ENCODE results near the gene TOE1.

The TOE1 gene

DNA sequence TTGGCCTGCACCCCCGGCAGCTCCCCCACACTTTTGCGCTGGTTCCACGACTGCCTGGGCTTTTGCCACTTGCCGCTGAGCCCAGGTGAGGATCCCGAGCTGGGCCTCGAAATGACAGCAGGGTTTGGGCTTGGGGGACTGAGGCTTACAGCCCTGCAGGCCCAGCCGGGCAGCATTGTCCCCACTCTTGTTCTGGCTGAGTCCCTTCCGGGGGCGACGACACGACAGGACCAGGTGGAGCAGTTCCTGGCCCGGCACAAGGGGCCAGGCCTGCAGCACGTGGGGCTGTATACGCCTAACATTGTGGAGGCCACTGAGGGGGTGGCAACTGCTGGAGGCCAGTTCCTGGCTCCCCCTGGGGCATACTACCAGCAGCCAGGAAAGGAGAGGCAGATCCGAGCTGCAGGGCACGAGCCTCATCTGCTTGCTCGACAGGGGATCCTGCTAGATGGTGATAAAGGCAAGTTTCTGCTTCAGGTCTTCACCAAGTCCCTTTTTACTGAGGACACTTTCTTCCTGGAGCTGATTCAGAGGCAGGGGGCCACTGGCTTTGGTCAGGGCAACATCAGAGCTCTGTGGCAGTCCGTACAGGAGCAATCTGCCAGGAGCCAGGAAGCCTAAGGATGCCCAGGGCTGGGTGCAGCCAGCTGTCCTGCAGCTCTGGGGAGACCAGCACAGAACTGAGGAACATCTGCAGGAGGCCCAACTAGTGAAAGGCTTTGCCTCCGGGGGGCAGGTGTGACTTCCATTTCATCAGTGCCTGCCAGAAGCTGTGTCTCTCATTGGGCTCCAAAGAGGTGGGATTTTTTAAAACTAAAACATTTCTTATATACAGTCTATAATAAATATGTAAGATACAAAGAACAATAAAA, 12.1 kb upstream of the TOE1 start:
- no peak for FAIRE-seq

- no peak for FAIRE-seq
Observed at GRCh38 chr1:45328680-45329079, 11.3 kb upstream of the TOE1 start.

DNA sequence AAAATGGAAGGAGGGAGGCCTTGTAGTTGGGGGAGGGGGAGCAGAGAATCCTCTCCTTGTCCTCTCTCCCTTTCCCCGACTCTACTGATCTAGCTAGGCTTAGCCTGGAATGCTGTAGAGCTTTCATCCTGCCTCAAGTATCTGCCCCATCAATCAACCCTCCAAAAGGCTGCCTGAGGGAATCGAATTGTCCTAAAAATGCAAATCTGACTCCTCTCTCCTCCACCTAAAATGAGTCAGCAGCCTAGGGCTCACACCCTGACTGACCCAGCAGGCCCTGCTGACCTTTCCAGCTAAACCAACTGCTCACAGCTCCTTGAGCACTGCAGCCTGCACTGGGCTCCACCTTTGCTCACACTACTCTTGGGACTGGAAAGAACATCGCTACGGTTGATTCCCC, 10.5 kb upstream of the TOE1 start:
- FAIRE-seq, result no peak

DNA sequence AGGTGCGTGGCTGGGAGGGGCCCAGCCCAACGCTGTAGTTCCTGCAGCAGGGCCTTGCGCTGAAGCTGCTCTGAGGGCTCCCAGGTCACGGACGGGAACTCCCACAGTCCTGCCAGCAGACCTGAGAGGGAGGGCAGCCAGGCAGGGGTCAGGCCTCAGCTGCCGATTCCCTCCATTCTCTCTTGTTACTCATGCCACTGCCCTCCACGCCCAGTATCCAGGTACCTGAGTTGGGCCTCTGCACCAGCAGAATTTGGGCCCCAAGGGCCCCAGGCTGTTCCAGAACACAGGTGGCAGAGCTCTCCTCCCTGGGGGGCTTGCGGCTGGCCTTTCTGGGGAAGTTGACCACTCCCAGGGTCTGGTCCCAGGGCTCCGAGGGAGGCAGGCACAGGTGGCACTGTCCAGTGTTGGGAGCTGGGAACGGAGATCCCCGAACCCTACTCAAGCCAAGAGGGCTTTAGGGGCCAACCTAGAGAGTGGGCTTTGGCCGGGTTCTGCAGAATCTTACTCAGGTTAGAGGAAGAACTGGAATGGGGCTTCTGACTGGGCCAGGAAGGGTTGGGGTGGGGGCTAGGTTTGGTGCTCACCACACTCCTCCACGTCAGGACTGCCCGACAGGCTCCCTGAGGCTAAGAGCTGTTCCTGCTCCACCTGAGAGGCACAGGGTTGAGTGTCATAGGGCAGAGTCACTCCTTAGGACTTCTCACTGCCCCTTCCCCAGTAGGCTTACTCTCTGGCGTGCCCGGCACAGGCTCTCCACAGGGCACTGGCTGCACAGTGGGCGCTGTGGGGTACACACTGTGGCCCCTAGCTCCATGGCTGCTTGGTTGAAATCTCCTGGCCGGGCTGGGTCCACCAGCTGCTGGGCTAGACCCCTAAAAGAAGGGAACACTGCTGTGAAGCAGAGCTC, 8.3 kb upstream of the TOE1 start:
- FAIRE-seq, result no peak

DNA sequence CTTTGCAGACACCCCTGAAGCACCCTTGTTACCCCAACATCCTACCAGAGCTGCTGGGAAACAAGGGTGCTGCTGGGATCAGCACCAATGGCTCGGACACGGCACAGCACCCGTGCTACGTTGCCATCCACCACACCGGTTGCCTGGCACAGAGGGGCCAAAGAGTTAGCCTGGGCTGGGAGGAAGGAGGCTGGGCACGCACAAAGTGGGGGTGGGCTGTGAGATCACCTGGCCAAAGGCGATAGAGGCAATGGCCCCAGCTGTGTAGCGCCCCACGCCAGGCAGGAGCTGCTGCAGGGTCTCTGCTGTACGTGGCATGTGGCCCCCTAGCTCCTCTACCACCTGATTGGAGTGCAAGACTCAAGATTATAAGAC, 7.6 kb upstream of the TOE1 start:
- FAIRE-seq, result no peak

DNA sequence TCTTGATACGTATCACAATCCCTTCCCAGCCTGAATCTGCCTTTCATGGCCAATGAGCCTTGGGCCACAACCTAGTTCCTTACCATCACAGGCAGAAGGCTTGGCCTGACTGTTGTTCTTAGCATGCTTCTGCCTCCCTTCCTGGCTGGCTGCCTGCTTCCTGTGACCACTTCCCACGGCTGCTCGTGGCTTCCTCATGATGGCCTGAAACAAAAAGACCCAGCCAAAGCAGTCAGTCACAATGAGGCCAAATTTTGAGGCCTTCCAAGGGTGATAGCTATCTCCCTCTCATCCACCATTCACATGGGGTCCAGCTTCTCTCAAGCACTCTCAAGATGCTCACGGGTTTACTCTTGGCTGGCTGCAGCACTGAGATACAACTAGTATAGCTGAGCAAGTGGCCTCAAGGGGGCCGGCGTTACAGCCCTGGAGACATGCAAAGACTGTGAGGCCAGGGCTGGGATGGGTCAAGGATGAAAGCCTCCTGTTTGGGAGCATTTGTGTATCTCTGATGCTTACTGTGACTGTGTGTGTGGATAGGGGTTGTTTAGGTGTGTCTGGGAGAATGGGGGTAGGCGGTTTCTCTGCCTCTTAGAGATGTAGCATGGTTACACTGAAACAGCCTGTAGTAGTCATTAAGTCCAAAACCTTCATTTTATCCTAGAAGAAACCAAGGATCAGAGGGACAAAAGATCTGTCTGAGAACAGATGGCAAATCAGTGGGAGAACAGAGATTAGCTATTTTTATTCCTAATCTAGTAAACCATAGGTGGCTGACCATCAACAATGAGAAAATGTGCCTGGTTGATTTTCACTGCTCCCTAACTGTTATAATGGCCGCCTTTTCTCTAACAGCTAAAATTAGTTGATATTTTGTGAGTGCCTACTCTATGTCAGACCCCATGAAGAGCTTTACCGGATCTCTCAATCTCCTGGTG, 5.4 kb upstream of the TOE1 start:
- FAIRE-seq, result no peak

DNA sequence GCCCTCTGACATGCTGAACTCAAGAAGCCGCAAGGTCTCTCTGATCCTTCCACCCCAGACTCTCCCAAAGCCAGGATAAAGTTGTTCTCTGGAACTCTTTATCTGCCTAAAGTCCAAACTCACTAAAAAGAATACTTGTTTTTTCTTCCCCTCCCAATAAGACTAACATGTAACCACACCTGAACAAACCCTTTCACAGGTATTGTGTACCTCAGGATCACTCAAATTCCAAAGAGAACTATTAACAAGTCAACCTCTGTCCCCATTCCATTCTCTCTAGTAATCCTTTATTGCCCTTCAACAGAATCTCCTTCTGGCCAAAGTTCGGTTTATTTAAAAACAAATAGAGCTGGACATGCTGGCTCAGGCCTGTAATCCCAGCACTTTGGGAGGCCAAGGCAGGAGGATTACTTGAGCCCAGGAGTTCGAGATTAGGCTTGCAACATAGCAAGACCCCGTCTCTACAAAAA, 4.1 kb upstream of the TOE1 start:
- FAIRE-seq, result no peak

DNA sequence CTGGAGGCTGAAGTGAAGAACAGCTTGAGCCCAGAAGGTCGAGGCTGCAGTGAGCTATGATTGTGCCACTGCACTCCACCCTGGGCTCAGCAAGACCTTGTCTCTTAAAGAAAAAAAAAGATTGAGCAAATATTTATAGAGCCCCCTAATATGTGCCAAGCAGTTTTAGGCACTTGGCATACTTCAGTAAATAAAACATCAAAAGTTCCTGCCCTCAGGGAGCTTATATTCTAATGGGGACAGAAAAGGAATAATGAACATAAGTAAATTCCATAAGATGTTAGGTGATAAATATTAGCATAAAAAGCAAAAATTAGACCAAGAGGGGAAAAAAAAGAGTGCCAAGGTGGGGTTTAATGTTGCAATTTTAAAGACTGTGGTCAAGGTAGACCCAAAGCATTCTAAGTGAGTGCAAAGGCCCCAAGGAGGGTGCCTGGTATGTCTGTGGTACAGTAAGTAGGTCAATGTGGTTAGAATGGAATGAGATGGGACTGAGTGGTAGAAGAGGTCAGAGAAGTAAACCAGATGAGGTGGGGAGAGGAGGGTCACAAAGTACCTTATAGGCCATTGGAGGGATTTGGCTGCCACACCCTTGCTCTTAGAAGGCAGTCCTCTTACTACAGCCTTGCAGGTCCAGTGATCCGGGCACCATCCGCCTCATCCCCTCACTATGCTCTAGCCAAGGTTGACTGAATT, 2.2 kb upstream of the TOE1 start:
- no peak for FAIRE-seq

DNA sequence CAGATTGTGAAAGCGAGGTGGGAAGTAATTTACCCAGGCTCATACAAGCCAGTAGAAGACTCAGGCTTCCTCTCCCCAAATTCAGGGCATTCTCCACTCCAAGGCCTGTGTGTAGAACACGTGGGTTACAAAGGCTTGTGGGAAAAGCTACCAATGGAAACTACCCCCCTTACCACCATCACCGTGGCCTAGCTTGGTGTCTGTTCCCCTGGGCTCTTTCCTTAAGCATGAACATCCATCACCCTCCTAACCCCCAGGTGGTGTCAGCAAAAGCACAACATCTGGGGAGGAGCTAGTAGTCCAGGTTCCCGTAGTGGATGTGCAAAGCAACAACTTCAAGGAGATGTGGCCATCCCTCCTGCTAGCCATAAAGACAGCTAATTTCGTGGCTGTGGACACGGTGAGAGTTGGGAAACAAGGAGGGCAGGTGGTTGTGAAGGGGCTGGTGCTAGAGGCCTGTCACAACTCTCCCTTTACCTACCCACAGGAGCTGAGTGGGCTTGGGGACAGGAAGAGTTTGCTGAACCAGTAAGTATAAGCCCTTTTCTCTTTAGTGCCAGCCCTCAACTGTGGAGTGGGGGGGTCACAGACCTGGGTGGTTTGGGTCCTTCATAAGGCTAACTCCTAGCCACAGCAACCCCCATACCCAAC, 971 bp downstream of the TOE1 start:
- no peak for FAIRE-seq

DNA sequence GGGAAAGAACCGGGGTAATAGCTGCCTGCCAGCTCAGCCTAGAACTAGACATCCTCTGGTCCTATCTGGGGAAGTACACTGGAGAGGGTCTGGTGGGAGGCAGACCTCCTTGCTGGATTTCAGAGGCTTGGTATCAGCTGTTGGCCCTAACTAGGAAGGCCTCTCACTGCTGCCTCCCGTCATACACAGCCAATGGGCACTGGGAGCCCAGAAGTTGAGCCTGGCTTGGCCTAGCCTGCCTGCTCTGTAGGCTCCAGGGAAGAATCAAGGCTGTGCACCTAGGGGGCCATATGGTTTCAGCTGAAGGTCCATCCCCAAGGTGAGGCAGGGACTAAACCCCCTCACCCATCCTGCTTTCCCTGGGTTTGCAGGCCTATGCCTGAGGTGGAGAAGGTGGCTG, 4.5 kb downstream of the TOE1 start:
- FAIRE-seq, result no peak

GRCh38 chr1:45345014-45345413, 5.0 kb downstream of the TOE1 start:
- no peak for FAIRE-seq

DNA sequence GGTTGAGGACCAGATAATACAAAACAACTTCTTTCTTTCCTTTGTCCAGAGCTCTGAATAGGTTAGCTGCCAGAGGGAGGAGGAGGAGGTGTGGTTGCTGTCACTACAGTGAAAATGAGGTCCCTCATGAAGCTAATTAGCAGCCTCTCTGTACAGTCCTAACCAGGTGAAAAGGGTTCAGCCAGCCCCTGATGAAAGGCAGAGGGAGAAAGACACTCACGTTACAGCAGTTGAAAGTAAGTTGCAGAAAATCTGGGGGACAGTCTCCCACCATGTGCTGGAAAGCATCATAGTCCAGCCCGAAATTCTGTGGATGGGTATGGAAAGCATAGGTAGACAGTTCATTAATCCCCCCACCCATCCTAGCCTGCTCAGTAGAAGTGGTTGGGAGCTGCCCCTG, 6.5 kb downstream of the TOE1 start:
- no peak for FAIRE-seq

GRCh38 chr1:45348020-45348419, 8.1 kb downstream of the TOE1 start:
- no peak for FAIRE-seq

- FAIRE-seq, result no peak
Observed at GRCh38 chr1:45348609-45348965, 8.6 kb downstream of the TOE1 start.

DNA sequence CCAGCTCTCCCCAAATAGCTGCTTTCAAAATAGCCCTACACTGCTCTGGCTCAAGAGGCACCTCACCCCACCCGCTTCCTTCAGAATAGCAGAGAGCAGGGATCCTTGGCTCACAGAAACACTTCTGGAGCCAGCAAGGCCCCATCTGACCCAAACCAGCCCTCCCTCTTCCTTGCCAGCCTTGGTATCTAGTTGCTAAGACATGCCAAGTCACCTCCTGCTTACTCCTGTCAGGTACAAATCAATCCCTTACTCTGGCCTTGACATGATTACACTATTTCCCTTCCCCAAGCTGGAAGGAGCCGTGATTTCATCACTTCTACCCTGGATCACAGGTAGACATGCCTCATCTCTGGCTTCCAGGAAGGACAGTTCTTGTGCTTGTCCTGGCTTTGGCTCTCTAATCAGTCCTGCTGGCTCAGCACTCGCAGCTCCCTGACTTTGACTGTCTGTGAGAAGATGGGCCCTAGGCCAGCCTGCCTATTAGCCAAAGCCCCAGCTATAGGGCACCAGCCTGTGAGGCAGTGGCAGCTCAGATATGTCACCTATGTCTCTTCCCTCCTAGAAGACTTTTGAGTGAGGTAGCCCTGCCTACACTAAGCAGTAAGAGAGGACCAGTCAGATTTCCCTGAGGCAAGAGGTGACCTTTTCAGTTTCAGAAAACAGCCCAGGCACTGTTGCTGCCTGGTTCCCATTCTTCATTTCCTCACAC, 9.2 kb downstream of the TOE1 start:
- no peak for FAIRE-seq

GRCh38 chr1:45351508-45351907, 11.5 kb downstream of the TOE1 start:
- no peak for FAIRE-seq

GRCh38 chr1:45353685-45354084, 13.7 kb downstream of the TOE1 start:
- FAIRE-seq, result no peak

DNA sequence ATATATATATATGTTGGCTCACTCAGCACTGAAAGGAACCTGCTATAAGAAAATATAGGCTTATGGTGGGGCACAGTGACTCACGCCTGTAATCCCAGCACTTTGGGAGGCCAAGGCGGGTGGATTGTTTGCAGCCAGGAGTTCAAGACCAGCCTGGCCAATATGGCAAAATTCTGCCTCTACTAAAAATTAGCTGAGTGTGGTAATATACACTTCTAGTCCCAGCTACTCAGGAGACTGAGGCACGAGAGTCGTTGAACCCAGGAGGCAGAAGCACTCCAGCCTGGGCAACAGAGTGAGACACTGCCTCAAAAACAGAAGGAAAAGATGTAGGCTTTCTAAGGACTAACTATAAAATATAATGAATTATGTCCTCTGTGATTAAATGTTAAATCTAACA, 14.9 kb downstream of the TOE1 start:
- no peak for FAIRE-seq

DNA sequence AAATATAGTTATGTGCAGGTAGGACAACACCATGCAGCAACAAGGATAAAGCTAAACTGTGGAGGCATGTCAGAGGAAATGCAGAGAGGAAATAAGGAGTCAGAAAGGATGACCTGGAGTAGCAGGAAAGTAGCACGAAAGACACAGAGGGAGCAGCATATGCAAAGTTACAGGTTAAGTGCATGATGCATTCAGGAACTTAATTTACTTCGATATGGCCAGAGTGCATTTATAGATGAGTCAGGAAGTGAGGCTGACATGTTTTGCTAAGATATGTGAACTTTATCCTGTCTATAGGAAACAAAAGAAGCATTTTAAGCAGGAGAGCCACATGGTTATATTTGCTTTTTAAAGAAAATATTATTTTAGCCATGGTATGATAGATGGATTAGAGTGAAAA, 15.7 kb downstream of the TOE1 start:
- FAIRE-seq, result no peak

DNA sequence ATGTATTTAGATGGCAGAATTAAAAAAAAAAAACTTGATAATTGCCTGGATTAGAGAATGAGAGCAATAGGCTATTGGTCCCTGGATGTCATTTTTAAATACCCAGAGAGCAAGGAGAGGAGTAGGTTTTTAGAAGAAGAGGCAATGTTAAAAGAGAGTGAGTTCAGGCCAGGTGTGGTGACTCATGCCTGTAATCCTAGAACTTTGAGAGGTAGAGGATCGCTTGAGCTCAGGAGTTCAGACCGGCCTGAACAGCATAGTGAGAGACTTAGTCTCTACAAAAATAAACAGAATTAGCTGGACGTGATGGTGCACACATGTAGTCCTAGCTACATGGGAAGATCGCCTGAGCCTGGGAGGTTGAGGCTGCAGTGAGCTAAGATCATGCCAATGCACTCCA, 16.2 kb downstream of the TOE1 start:
- FAIRE-seq, result no peak

DNA sequence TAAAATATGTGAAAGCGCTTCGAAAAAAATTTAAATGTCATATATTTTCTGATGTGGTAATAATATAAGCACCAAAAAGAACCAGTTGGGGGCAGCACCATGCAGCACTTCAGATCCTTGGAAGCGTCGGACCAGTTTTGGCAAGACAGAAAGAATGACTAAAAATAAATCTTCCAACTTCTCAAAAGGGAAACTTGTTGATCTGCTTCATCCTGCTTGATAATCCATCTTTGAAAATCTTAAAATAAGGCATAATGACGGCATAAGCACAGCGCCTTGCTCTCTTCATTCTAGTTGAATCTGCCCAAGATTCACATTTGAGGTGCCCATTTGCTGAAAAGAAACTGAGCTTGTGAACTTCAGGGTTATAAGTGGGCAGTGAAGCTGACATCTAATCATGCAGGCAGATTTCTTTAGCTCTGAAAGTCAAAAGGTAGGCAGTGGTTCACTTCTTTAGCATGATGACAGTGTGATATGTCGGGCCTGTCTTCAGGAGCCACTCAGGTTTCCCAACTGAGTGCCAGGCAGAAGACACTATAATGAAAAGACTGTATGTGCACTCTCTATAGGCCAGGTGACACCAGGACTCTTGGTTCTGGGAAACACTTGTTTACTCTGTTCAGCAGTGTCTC, 20.0 kb downstream of the TOE1 start:
- FAIRE-seq, result peak; percentile 97
